Pancreas (tissue), 10 donors: ENCODE results near the gene GADD45B. TPM values are rescaled to one million over a fixed set of nuclear protein-coding genes. Genes with fewer than 3 reads are reported as not detected.

ENCODE experiments used
- ATAC-seq, 4 donors: fragments of 200-7000 bp; cut with Tn5 transposase; one replicate each; pipeline versions ENCODE4 v1.8.0 to v1.9.1; 2020; ENCODE audit warnings: mild to moderate bottlenecking in 4 of 4, moderate library complexity in 4 of 4
- DNase-seq, 6 donors: peaks; one replicate each; pipeline ENCODE4 v3.0.0-alpha.2; 2020
- FAIRE-seq: peaks from 2 replicates; lab custom pipeline; 2012; peaks lifted over from hg19 to GRCh38; lab: Jason Lieb, UNC
- H3K27ac ChIP-seq, 4 donors: fragments of 200-600 bp; sonication (generic); 1 replicate in 3 of 4; 2 replicates in 1 of 4; pipeline versions ENCODE4 v1.5.0 to v1.8.0; 2020
- H3K27me3 ChIP-seq, 4 donors: fragments of 200-600 bp; one replicate each; pipeline ENCODE4 v1.8.0; 2021
- H3K36me3 ChIP-seq, 3 donors: fragments of 200-600 bp; sonication (generic) in 1 of 3; one replicate each; pipeline versions ENCODE4 v1.5.0 to v1.8.0; 2020 to 2021
- H3K4me1 ChIP-seq, 3 donors: fragments of 200-600 bp; one replicate each; pipeline ENCODE4 v1.8.0; 2021
- H3K4me3 ChIP-seq, 4 donors: fragments of 200-600 bp; sonication (generic) in 2 of 4; one replicate each; pipeline versions ENCODE4 v1.5.0 to v1.8.0; 2020 to 2021
- H3K9me3 ChIP-seq, 4 donors: fragments of 200-600 bp; one replicate each; pipeline ENCODE4 v1.8.0; 2021
- WGBS, 2 donors: extraction: QIAGEN DNeasy Blood & Tissue Kit; methylation state at CpG; one replicate each; pipeline ENCODE4 v1.1.7; 2013; 5-methylcytosine and 5-hydroxymethylcytosine counted together
- intact Hi-C, 3 donors: fragments of 100-400 bp; cut with DNase I; formaldehyde crosslinking; loops; one replicate each; pipeline versions ENCODE4 v1.11.1 to v1.14.2; 2022
- polyA plus RNA-seq, 2 donors: library from polyadenylated mRNA; stranded (reverse); fragments of 200-250 nt; gene quantifications; one replicate each; pipeline ENCODE4 v1.2.3, GENCODE V29; 2013
- total RNA-seq, 6 donors: library from RNA; stranded (reverse); fragmentation: NEBNext Ultra II Directional in 4 of 6; extraction: Animal tissue kit (Norgen Biotek cat#: 25700) in 4 of 6; gene quantifications; one replicate each; pipeline versions ENCODE4 v1.2.1 to v1.2.4, GENCODE V29; 2021 to 2023
- TF ChIP-seq, protein P1 (sequence below), 4 donors: fragments of 200-600 bp; sonication (generic) in 3 of 4; IDR thresholded peaks; one replicate each; pipeline versions ENCODE4 v1.5.0 to v1.8.0; 2021; ENCODE audit warnings: antibody characterized with exemption in 4 of 4
- donor health status: healthy with polysubstance abuse.
- donor health status: DM: no; HTN: no; CAD: no; lungs with moderate emphysema.
- donor health status: DM: no; HTN: no; CAD: no.
- donor health status: control.
- donor health status: control.
- donor health status: Bipolar disorder and iron deficiency.
- donor health status: DM: yes; HTN: yes; CAD: no.
- donor health status: DM: no; HTN: no; CAD: no.
- donor health status: DM: no; HTN: no; CAD: no.
- donor health status: DM: yes; HTN: yes; CAD: no.

Gene GADD45B
- total and polyA plus RNA-seq, 8 donors = 20.4 to 237 (median 47.9) TPM

- WGBS, 2 donors = 90 to 91% methylated on average over 19 of the region's 19 CpGs
- Histone ChIP-seq H3K4me3 (no peak overlapping the region), H3K36me3 (no peaks in the 10 kb centered on the region), H3K27me3 (no peaks in the 10 kb centered on the region), H3K9me3 (no peaks in the 10 kb centered on the region), H3K27ac (no peak overlapping the region), H3K4me1 (peaks cover 0 to 3% (median 0%) of the 10 kb centered on the region in 3 donors)
- no peak for DNase-seq
- no peak for ATAC-seq
- FAIRE-seq = no peak
- TF ChIP-seq, protein P1, sequence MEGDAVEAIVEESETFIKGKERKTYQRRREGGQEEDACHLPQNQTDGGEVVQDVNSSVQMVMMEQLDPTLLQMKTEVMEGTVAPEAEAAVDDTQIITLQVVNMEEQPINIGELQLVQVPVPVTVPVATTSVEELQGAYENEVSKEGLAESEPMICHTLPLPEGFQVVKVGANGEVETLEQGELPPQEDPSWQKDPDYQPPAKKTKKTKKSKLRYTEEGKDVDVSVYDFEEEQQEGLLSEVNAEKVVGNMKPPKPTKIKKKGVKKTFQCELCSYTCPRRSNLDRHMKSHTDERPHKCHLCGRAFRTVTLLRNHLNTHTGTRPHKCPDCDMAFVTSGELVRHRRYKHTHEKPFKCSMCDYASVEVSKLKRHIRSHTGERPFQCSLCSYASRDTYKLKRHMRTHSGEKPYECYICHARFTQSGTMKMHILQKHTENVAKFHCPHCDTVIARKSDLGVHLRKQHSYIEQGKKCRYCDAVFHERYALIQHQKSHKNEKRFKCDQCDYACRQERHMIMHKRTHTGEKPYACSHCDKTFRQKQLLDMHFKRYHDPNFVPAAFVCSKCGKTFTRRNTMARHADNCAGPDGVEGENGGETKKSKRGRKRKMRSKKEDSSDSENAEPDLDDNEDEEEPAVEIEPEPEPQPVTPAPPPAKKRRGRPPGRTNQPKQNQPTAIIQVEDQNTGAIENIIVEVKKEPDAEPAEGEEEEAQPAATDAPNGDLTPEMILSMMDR (IDR thresholded peaks at IDR 0.05) = no peak
- intact Hi-C loops = no loop called here
Observed at GRCh38 chr19:2453431-2454025, 22.4 kb upstream of the GADD45B start.

- no peaks in the 10 kb centered on the region for H3K9me3 ChIP-seq
- WGBS, 2 donors = 92 to 93% methylated on average over 19 of the region's 19 CpGs
- FAIRE-seq (no peak), ATAC-seq (no peak), DNase-seq (no peak)
- H3K27me3 ChIP-seq = no peaks in the 10 kb centered on the region
- intact Hi-C loops = no loop called here
- H3K4me3 ChIP-seq = no peak overlapping the region
- no peak overlapping the region for H3K27ac ChIP-seq
- TF ChIP-seq, protein P1 (IDR thresholded peaks at IDR 0.05) = no peak
- peaks cover 0 to 3% (median 0%) of the 10 kb centered on the region in 3 donors for H3K4me1 ChIP-seq
- H3K36me3 ChIP-seq = no peaks in the 10 kb centered on the region
Observed at GRCh38 chr19:2454199-2454961, 21.5 kb upstream of the GADD45B start.

DNA sequence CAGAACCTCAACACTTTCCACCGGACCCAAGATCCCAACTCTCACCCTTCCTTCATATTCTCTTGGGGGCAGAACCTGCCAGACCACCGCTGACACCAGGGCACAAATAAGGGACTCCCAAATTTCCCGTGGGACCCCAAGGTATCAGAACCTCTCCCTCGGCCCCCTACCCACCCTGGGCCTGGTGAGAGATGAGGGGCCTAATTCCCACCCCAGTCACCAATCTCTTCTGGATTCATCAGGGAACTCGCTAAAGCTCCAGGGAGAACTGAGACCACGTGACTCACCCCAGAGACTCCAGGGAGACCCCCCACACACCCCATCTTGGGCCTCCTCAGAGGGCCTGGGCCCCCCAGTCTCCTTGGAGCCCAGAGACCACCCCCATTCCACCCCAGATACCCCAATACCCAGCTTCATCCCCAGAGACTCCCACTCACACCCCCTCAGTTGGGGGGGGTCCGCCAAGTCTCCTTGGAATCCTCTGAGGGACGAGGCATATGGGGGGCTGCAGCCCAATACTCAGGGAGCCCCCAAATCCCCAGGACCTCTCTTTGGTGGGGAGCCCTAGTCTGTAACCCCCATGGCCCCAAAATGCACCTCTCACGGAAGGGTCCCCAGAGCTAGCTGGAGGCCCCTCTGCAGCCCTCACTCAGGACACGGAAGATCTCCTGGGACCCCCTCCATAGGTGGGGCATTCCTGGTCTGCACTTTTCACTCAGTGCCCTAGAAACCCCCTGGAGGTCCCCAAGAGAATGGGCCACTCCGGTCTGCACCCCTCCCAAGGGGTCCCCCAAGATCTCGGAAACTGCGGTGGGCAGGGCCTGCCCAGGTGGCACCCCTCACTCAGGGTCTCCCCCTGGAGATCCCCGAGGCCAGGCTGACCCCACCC, 20.7 kb upstream of the GADD45B start:
- 71 to 82% methylated on average over 13 to 14 of the region's 14 CpGs for WGBS, 2 donors
- peak in 1 of 6 donors; percentile 44 for DNase-seq
- no peak for ATAC-seq
- Histone ChIP-seq H3K4me1 (peaks cover 0 to 3% (median 0%) of the 10 kb centered on the region in 3 donors), H3K27me3 (no peaks in the 10 kb centered on the region), H3K27ac (no peak overlapping the region), H3K36me3 (no peaks in the 10 kb centered on the region), H3K9me3 (no peaks in the 10 kb centered on the region), H3K4me3 (peak overlapping the region; percentile 81 to 98 (median 86))
- TF ChIP-seq, protein P1 (IDR thresholded peaks at IDR 0.05) = no peak
- intact Hi-C loops = no loop called here
- FAIRE-seq = no peak

DNA sequence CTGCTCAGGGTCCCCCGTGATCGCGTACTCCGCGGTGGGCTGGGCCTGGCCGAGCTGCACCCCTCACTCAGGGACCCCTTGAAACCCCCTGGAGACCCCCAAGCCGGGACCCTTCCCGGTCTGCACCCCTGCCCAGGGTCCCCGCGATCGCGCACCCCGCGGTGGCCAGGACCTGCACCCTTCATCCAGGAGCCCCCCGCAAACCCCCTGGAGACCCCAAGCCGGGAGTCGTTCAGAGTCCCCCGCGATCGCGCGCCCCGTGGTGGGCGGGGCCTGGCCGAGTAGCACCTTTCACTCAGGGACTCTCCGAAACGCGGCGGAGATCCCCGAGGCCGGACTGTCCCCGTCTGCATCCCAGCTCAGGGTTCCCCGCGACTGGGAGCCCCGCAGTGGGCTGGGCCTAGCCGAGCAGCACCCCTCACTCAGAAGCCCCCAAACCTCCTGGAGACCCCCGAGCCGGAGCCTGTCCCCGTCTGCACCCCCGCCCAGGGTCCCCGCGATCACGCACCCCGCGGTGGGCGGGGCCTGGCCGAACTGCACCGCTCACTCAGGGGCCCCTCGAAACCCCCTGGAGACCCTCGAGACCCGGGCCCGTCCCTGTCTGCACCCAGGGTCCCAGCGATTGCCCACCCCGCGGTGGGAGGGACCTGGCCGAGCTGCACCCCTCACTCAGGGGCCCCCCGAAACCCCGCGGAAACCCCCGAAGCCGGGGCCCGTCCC, 19.9 kb upstream of the GADD45B start:
- Histone ChIP-seq H3K27ac (no peak overlapping the region), H3K36me3 (no peaks in the 10 kb centered on the region), H3K4me1 (peaks cover 0 to 3% (median 0%) of the 10 kb centered on the region in 3 donors), H3K4me3 (peak overlapping the region; percentile 81 to 98 (median 86)), H3K27me3 (no peaks in the 10 kb centered on the region), H3K9me3 (no peaks in the 10 kb centered on the region)
- DNase-seq (peak; percentile 38 to 86 (median 60)), ATAC-seq (peak in 3 of 4 donors; percentile 26 to 31 (median 29)), FAIRE-seq (no peak)
- intact Hi-C loops = no loop called here
- TF ChIP-seq, protein P1 (IDR thresholded peaks at IDR 0.05) = no peak
- 0 to 1% methylated on average over 56 to 62 of the region's 62 CpGs for WGBS, 2 donors
